Tibial nerve (tissue), 4 donors: ENCODE data around the gene ANXA2R. TPM values are rescaled to one million over a fixed set of nuclear protein-coding genes. Genes with fewer than 3 reads are reported as not detected.
A peak's percentile ranks its signal among the peaks of the same experiment; 100 is the strongest.

Experiments used
- DNase-seq, 2 donors: peaks; one replicate each; pipeline ENCODE4 v3.0.0-alpha.2; 2019; ENCODE audit warnings: low spot score in 2 of 2
- H3K27ac ChIP-seq, 4 donors: fragments of 200-600 bp; sonication (generic) in 3 of 4; one replicate each; pipeline ENCODE4 v1.5.1; 2017 to 2019; ENCODE audit warnings: mild to moderate bottlenecking in 1 of 4
- H3K27me3 ChIP-seq, 2 donors: fragments of 200-600 bp; sonication (generic) in 1 of 2; one replicate each; pipeline versions ENCODE4 v1.5.1 to v1.6.0; 2017 to 2019
- H3K36me3 ChIP-seq, 3 donors: fragments of 200-600 bp; sonication (generic); one replicate each; pipeline ENCODE4 v1.5.1; 2018 to 2019
- H3K4me1 ChIP-seq, 4 donors: fragments of 200-600 bp; sonication (generic) in 3 of 4; one replicate each; pipeline ENCODE4 v1.5.1; 2017 to 2019
- H3K4me3 ChIP-seq, 4 donors: fragments of 200-600 bp; sonication (generic) in 3 of 4; one replicate each; pipeline ENCODE4 v1.5.1; 2017 to 2019; ENCODE audit warnings: mild to moderate bottlenecking in 1 of 4, moderate library complexity in 1 of 4
- H3K9me3 ChIP-seq, 4 donors: fragments of 200-600 bp; sonication (generic) in 3 of 4; one replicate each; pipeline ENCODE4 v1.5.1; 2017 to 2019
- CTCF ChIP-seq, 5 experiments: fragments of 200-600 bp in 3 of 5; fragments of 450-650 bp in 2 of 5; sonication (generic) in 3 of 5; IDR thresholded peaks; one replicate each; pipeline ENCODE4 v1.5.1; 2016 to 2019; ENCODE audit warnings: antibody characterized with exemption in 5 of 5, mild to moderate bottlenecking in 3 of 5, moderate library complexity in 2 of 5
- EP300 ChIP-seq, 2 donors: sonication (generic); formaldehyde crosslinking; IDR thresholded peaks; one replicate each; pipeline ENCODE4 v1.6.1; 2017; ENCODE audit warnings: antibody characterized with exemption in 2 of 2, mild to moderate bottlenecking in 1 of 2
- POLR2A ChIP-seq, 2 donors: fragments of 450-650 bp; IDR thresholded peaks; one replicate each; pipeline ENCODE4 v1.6.1; 2017; ENCODE audit warnings: antibody characterized with exemption in 2 of 2, mild to moderate bottlenecking in 2 of 2, moderate library complexity in 2 of 2
- WGBS, 2 donors: methylation state at CpG; one replicate each; pipeline ENCODE4 v1.1.5; 2018; 5-methylcytosine and 5-hydroxymethylcytosine counted together
- total RNA-seq, 4 donors: library from RNA; depleted of rRNA; stranded (reverse); fragments of >200 nt; gene quantifications; one replicate each; pipeline ENCODE4 v1.1.0, GENCODE V29; 2016

Gene ANXA2R
- total RNA-seq, 4 donors from 2014 or later: 5.4 to 9.0 (median 8.1) TPM

- Histone ChIP-seq H3K27me3 (no peaks in the 10 kb centered on the region), H3K36me3 (peaks cover 0 to 8% (median 0%) of the 10 kb centered on the region in 3 donors), H3K27ac (peak overlapping the region; percentile 86 to 99 (median 96)), H3K4me1 (peaks cover 0 to 17% (median 4%) of the 10 kb centered on the region in 4 donors), H3K4me3 (peak overlapping the region; percentile 64 to 90 (median 73)), H3K9me3 (no peaks in the 10 kb centered on the region)
- TF ChIP-seq POLR2A (IDR thresholded peaks at IDR 0.05): peak in 1 of 2 donors; percentile 45
- TF ChIP-seq CTCF (IDR thresholded peaks at IDR 0.05): peak in 3 of 5 experiments; percentile 6 to 29 (median 20)
- TF ChIP-seq EP300 (IDR thresholded peaks at IDR 0.05): peak in 1 of 2 donors; percentile 82
- 0 to 1% methylated on average over 33 to 58 of the region's 58 CpGs for WGBS, 2 donors
- DNase-seq: peak; percentile 55 to 67
These were observed 2.7 kb upstream of the ANXA2R start for GRCh38 chr5:43042626-43043399.

- WGBS, 2 donors: 1% methylated on average over 33 to 44 of the region's 44 CpGs
- Histone ChIP-seq H3K27me3 (no peaks in the 10 kb centered on the region), H3K4me3 (peak overlapping the region; percentile 64 to 90 (median 73)), H3K9me3 (no peaks in the 10 kb centered on the region), H3K27ac (peak overlapping the region; percentile 86 to 99 (median 96)), H3K4me1 (peaks cover 0 to 18% (median 4%) of the 10 kb centered on the region in 4 donors), H3K36me3 (peaks cover 0 to 8% (median 0%) of the 10 kb centered on the region in 3 donors)
- peak; percentile 42 to 58 for DNase-seq
- peak in 1 of 5 experiments; percentile 21 for TF ChIP-seq CTCF (IDR thresholded peaks at IDR 0.05)
- no peak for TF ChIP-seq POLR2A (IDR thresholded peaks at IDR 0.05)
- TF ChIP-seq EP300 (IDR thresholded peaks at IDR 0.05): peak in 1 of 2 donors; percentile 2
These were observed 2.1 kb upstream of the ANXA2R start for GRCh38 chr5:43042176-43042625.

GRCh38 chr5:43041669-43042175, 1.6 kb upstream of the ANXA2R start:
- Histone ChIP-seq H3K9me3 (no peaks in the 10 kb centered on the region), H3K4me1 (peaks cover 0 to 20% (median 4%) of the 10 kb centered on the region in 4 donors), H3K27ac (peak overlapping the region; percentile 86 to 99 (median 96)), H3K4me3 (peak overlapping the region; percentile 64 to 90 (median 73)), H3K36me3 (peaks cover 0 to 8% (median 0%) of the 10 kb centered on the region in 3 donors), H3K27me3 (no peaks in the 10 kb centered on the region)
- 0 to 1% methylated on average over 11 to 33 of the region's 33 CpGs for WGBS, 2 donors
- TF ChIP-seq CTCF (IDR thresholded peaks at IDR 0.05) (peak in 1 of 5 experiments; percentile 21), POLR2A (IDR thresholded peaks at IDR 0.05) (peak in 1 of 2 donors; percentile 19), EP300 (IDR thresholded peaks at IDR 0.05) (peak in 1 of 2 donors; percentile 53)
- DNase-seq: no peak

GRCh38 chr5:43041110-43041668, 1.1 kb upstream of the ANXA2R start:
- Histone ChIP-seq H3K27me3 (no peaks in the 10 kb centered on the region), H3K36me3 (peaks cover 0 to 8% (median 0%) of the 10 kb centered on the region in 3 donors), H3K9me3 (no peaks in the 10 kb centered on the region), H3K4me3 (peak overlapping the region; percentile 64 to 90 (median 73)), H3K4me1 (peaks cover 0 to 20% (median 4%) of the 10 kb centered on the region in 4 donors), H3K27ac (peak overlapping the region; percentile 86 to 99 (median 96))
- no peak for DNase-seq
- TF ChIP-seq POLR2A (IDR thresholded peaks at IDR 0.05): no peak
- no peak for TF ChIP-seq EP300 (IDR thresholded peaks at IDR 0.05)
- TF ChIP-seq CTCF (IDR thresholded peaks at IDR 0.05): peak in 1 of 5 experiments; percentile 11
- WGBS, 2 donors: 2% methylated on average over 18 of the region's 18 CpGs
